Neutrophil (primary cell): Measurements from ENCODE around the gene VWA8.
"Not testable (repeated sequence)": the region's sequence is repeated elsewhere in the genome, so short reads cannot be mapped to it uniquely, and the experiment has no call there.

Experiments
- H3K27ac ChIP-seq: fragments of 200-600 bp; sonication (generic); 2 replicates; pipeline ENCODE4 v1.5.1; 2016; ENCODE audit warnings: mild to moderate bottlenecking, moderate library complexity
- H3K27me3 ChIP-seq: fragments of 200-600 bp; sonication (generic); 2 replicates; pipeline ENCODE4 v1.6.0; 2016; ENCODE audit warnings: mild to moderate bottlenecking
- H3K36me3 ChIP-seq: fragments of 200-600 bp; sonication (generic); 2 replicates; pipeline ENCODE4 v1.5.1; 2017
- H3K4me1 ChIP-seq, 2 experiments: fragments of 200-600 bp in 1 of 2; sonication (generic) in 1 of 2; 1 replicate in 1 of 2; 2 replicates in 1 of 2; pipeline versions ENCODE4 v1.5.1 to v1.6.1; 2013 to 2016; ENCODE audit warnings: low read depth in 1 of 2, low read length in 1 of 2, mild to moderate bottlenecking in 1 of 2, moderate library complexity in 1 of 2; ENCODE audit not compliant: control insufficient read depth in 1 of 2, insufficient read depth in 1 of 2
- H3K4me3 ChIP-seq, 2 experiments: fragments of 200-600 bp in 1 of 2; sonication (generic) in 1 of 2; 1 replicate in 1 of 2; 2 replicates in 1 of 2; pipeline ENCODE4 v1.5.1; 2013 to 2016; ENCODE audit warnings: low read depth in 1 of 2, low read length in 1 of 2, mild to moderate bottlenecking in 1 of 2, moderate library complexity in 1 of 2
- H3K9me3 ChIP-seq: fragments of 200-600 bp; sonication (generic); 2 replicates; pipeline ENCODE4 v1.5.1; 2016
- TF ChIP-seq, protein P1 (sequence below): fragments of 200-600 bp; sonication (generic); IDR thresholded peaks from 2 replicates; pipeline ENCODE4 v1.5.1; 2016; ENCODE audit warnings: antibody characterized with exemption

The VWA8 gene

DNA sequence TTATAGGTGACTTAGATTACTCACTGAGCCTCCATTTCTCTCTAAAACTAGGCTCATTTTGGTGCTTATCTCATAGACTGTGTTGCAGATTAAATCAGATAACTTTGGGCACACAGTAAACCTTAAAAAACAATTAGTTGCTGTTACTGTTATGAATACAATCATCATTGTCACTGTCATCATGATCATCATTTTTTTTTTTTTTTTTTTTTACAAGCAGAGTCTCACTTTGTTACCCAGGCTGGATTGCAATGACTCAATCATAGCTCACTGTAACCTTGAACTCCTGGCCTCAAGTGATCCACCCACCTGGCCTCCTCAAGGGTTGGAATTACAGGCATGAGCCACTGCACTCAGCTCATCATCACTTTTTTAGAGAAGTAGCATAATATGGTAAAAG lies 60.0 kb downstream of the VWA8 start:
- TF ChIP-seq, protein P1, sequence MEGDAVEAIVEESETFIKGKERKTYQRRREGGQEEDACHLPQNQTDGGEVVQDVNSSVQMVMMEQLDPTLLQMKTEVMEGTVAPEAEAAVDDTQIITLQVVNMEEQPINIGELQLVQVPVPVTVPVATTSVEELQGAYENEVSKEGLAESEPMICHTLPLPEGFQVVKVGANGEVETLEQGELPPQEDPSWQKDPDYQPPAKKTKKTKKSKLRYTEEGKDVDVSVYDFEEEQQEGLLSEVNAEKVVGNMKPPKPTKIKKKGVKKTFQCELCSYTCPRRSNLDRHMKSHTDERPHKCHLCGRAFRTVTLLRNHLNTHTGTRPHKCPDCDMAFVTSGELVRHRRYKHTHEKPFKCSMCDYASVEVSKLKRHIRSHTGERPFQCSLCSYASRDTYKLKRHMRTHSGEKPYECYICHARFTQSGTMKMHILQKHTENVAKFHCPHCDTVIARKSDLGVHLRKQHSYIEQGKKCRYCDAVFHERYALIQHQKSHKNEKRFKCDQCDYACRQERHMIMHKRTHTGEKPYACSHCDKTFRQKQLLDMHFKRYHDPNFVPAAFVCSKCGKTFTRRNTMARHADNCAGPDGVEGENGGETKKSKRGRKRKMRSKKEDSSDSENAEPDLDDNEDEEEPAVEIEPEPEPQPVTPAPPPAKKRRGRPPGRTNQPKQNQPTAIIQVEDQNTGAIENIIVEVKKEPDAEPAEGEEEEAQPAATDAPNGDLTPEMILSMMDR = no peak
- Histone ChIP-seq H3K36me3 (no peaks in the 10 kb centered on the region), H3K9me3 (no peaks in the 10 kb centered on the region), H3K27me3 (no peaks in the 10 kb centered on the region), H3K4me1 (no peaks in the 10 kb centered on the region), H3K27ac (no peak overlapping the region), H3K4me3 (no peak overlapping the region)

DNA sequence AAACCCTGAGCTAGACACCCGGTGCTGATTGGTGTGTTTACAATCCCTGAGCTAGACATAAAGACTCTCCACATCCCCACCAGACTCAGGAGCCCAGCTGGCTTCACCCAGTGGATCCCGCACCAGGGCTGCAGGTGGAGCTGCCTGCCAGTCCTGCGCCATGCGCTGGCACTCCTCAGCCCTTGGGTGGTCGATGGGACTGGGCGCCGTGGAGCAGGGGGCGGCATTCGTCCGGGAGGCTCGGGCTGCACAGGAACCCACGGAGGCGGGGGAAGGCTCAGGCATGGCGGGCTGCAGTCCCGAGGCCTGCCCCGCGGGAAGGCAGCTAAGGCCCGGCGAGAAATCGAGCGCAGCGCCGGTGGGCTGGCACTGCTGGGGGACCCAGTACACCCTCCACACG lies 62.5 kb downstream of the VWA8 start:
- H3K27ac ChIP-seq, H3K4me1 ChIP-seq, H3K4me3 ChIP-seq, H3K27me3 ChIP-seq, H3K36me3 ChIP-seq, H3K9me3 ChIP-seq: not testable (repeated sequence)

DNA sequence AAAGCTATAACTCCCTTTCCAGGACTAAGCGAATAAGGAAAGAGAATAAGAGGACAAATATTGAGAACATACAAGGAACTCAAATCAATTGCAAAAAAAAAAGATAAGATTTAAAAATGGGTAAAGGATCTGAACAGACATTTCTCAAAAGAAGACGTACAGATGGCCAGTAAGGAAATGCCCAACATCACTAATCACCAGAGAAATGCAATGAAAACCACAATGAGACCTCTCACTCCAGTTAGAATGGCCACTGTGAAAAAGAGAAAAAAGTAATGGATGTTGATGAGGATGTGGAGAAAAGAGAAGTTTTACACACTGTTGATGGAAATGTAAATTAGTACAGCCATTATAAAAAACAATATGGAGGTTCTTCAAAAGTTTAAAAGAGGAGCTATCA lies 63.8 kb downstream of the VWA8 start:
- H3K27me3 ChIP-seq = no peaks in the 10 kb centered on the region
- H3K4me3 ChIP-seq = no peak overlapping the region
- no peaks in the 10 kb centered on the region for H3K36me3 ChIP-seq
- no peak overlapping the region for H3K27ac ChIP-seq
- no peaks in the 10 kb centered on the region for H3K4me1 ChIP-seq
- H3K9me3 ChIP-seq = no peaks in the 10 kb centered on the region
- TF ChIP-seq, protein P1 = no peak

DNA sequence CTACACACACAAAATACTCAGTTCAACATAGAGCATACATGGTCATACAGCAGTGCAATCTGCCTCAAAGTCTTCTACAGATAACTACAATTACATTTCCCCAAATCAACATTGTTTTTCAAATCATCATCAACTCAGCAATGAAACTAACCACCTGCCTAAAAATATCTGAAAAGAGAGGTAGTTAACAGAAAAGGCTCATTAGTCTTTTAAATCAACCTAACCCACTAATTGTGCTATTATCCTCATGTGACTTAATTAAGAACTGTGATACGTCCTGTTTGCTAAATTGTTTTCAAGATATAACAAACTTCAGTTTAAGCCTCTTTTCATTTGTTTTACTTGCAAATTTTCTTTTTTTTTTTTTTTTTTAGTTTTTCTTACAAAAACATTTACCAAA lies 65.4 kb downstream of the VWA8 start:
- no peaks in the 10 kb centered on the region for H3K27me3 ChIP-seq
- no peaks in the 10 kb centered on the region for H3K4me1 ChIP-seq
- TF ChIP-seq, protein P1 = no peak
- no peaks in the 10 kb centered on the region for H3K9me3 ChIP-seq
- H3K4me3 ChIP-seq = no peak overlapping the region
- H3K36me3 ChIP-seq = no peaks in the 10 kb centered on the region
- no peak overlapping the region for H3K27ac ChIP-seq

DNA sequence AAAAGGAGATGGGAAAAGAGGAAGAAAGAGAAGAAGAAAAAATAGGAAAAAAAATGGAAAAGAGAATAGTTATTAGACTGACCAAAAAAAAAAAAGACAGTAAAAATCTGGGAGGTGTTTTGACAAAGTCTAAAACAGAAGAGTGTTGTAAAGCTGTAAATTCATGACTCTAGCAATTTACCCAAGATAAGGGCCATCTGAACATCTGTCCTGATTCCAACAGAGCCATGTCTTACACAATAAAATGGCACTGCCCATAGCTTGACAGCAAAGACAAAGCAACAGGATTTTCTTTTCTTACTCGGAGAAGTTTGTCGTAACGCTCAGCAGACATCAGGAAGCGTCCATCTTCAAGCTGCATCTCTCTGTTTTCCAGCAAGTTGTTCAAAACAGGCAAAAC lies 69.8 kb downstream of the VWA8 start:
- Histone ChIP-seq H3K9me3 (no peaks in the 10 kb centered on the region), H3K27ac (no peak overlapping the region), H3K4me3 (no peak overlapping the region), H3K36me3 (no peaks in the 10 kb centered on the region), H3K4me1 (no peaks in the 10 kb centered on the region), H3K27me3 (no peaks in the 10 kb centered on the region)
- TF ChIP-seq, protein P1 = no peak

DNA sequence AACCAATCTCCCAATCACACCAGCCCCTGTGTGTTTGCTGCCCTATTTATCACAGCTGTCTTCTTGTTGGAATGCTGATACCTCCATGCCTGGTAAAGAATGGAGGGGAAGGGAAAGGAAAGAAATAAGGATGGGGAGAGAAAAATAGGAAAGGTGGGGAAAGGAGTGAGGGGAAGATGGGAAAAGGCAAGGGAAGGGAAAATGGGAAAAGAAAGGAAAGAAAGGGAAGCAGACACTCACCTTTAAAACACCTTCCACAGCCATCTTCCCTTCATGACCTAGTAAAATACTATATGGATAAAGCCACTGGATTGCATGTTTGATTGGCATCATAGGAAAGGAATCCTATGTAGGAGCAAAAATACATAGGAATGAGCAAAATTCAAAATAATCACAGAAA lies 77.8 kb downstream of the VWA8 start:
- Histone ChIP-seq H3K36me3 (no peaks in the 10 kb centered on the region), H3K9me3 (no peaks in the 10 kb centered on the region), H3K4me3 (no peak overlapping the region), H3K4me1 (no peaks in the 10 kb centered on the region), H3K27ac (no peak overlapping the region), H3K27me3 (no peaks in the 10 kb centered on the region)
- TF ChIP-seq, protein P1 = no peak

DNA sequence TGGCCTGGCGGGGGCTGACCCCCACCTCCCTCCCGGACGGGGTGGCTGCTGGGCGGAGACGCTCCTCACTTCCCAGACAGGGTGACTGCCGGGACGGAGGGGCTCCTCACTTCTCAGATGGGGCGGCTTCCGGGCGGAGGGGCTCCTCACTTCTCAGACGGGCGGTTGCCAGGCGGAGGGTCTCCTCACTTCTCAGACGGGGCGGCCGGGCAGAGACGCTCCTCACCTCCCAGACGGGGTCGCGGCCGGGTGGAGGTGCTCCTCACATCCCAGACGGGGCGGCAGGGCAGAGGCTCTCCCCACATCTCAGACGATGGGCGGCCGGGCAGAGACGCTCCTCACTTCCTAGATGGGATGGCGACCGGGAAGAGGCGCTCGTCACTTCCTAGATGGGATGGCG lies 79.0 kb downstream of the VWA8 start:
- H3K36me3 ChIP-seq, H3K4me1 ChIP-seq, H3K27me3 ChIP-seq, H3K27ac ChIP-seq, H3K4me3 ChIP-seq, H3K9me3 ChIP-seq: not testable (repeated sequence)
